Stimulated activated CD4-positive, alpha-beta T cell treated with anti-CD3 and anti-CD28 coated beads, Interleukin-12 subunit alpha, Interleukin-12 subunit beta, amount 100 ng/mL, for 24 hours (primary cell): ENCODE data around the gene BMP4.

Experiments used
- DNase-seq, 2 experiments: peaks; one replicate each; pipeline ENCODE4 v3.0.0-alpha.2; 2020; ENCODE audit warnings: low read depth in 2 of 2

The BMP4 gene

DNA sequence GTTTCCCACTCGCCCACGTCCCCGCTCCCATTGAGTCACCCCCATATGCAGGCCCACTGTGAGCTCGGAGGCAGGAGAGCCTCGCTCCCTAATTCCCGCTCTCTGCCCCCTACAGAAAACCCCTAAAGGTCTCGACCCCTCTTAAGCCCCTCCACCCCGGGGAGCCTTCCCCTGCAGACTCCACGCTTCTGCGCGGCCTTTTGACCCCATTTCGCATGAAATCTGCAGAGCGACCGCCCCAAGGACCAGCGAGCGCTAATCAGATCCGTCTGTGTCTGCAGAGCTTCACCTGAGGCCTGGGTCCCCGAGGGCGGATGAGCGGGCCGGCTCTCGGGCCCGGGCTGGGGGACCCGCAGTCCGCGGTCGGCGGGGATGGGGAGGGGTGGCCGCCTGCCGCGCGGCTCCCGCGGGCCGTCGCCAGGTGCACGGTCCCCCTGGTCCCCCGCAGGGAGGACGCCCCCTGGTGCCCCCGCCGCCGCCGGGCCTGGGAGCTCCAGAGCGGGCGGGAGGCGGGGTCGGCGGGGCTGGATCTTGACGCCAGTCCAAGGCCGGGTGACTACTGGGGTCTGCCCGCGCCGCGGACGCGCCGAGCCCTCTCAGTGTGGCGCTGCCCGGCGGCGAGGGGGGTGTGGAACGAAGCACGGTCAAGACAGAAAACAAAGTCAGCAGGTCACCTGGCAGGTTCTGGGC is 10.1 kb downstream of the BMP4 start:
- no peak for DNase-seq

DNA sequence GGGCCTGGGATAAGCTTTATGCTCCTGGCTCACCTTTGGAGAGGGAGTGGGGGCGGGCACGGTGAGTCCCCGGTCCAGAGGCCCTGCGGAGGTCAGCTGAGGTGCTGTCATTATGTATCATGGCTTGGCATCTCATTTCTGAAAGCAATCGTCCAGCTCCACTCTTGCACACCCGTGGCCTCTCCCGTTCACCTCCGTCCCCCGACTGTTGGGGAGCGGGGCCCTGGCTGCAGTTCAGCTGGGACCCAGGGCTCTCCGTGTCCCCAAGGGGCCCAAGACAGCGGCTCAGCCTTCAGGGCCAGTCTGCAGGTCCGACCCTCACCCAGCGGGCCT is 10.6 kb downstream of the BMP4 start:
- no peak for DNase-seq

DNA sequence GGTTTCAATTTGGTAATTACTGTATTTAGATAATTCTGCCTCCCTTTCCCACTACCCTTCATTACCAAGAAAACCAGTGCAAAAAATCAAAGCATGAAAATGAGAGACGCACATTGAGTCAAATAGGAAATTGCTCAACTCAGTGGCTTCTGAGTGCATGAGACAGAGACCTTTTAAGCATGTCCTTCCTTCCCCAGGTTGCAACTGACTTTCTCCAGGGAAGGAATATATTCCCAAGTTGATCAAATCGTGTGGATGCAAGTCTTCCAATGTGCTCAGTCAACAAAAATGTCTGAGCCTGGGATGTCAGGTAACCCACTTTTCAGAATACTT is 12.9 kb downstream of the BMP4 start:
- no peak for DNase-seq

DNA sequence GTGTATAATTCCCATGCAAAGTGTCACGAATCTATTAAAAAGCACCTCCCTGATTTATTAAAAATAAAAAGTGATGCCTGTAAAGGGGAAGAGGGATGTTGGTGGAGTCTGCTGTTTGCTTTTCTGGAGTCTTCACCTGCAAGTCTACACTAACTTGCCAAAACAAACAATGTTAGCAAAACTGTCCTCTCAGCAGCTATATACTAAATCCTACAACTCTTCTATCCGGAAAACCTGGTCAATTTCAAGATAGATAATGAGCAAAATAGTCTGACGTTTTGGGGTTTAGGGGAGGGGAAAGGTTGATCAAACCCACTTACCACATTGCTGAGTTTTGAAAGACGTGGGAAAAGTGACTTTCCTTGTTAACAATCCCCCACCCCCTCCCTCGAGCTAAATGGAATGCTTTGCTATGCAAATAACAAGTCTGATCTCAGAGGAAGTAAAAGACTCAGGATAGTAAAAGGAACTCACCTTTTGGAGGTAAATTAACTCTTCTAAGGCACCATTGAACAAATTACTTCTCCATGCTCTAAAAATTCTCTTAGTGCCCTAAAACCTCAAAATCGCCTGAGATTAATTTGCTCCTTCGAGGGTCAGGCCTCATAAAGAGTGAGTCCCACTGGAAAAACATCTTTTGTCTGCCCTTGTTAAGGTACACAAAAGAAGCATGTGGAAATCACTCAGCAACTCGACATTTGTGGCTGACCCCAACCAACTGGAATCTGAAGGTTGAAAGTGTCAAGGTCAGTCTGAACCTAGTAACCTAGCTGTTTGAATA is 13.5 kb downstream of the BMP4 start:
- DNase-seq, result no peak

DNA sequence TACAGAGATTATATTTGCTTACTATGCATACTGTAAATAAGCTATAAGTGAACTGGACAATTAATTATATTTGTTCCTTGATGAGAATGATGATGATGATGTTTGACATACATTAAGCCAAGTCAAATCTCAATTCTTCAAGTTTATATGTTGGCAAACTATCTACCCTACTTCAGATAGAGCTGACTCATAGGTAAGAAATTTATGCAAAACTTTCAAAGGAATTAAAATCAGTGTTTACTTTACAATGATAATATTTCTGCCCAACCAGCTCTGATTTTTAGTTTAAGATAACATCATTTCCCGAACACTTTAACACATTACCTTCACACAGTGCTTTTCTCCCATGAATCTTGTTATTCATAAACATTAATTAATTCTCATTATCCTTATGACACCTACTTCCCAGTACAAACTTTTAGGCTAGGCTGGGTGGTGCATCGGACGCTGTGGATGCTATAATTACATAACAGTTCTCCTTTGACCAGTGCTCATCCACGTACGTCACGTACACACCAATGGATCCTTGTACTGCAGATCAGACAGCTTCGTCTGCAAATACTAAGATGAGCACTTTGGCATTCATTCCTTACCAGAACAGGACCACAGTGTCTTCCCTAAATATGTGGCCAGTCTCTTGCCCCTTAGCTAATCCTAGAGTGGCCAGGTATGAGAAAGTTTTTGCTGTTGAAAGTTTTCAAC is 18.3 kb downstream of the BMP4 start:
- no peak for DNase-seq

DNA sequence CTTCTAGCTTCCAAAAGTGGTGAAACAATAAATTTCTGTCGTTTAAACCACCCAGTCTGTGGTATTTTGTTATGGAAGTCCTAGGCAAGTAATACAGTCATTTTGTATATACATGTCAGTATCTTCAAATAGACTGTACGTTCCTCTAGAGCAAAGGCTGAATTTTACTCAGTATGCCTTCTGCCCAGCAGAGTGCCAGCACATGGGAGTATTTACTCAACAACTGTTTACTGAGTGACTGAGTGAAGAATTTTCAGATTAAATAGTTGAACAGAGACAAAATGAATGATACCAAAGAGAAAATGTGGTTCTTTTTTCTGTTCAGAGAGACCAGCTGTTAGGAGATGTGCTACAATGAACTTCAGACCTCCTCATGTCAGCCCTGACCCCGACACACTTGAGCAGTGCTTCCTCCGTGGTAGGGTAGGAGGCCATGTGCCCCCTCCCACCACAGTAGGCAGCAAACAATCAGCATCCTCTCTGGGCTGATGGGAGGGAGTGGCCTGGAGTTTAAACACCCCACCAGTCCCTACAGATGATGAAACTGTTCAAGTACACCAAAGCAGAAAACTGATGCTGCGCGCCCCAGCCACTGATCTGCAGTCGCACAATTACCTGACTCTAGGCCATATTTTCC is 21.7 kb downstream of the BMP4 start:
- no peak for DNase-seq

DNA sequence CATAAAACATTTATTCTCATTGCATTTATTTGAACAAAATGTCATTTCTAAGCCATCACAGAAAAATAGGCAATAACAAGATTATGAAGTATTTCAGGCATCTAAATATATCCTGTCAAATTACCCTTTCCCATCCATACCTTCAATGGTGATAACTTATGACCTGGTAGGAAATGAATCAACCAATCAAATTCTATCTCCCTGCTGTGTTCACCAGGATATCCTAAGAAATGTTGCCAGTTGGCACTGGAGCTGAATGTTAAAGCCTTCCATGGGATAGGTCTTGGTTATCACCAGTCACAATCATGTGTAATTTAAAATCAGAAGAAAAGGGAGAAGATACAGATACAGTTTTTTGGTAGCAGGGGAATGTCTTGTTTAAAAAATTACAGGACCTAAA is 23.7 kb downstream of the BMP4 start:
- DNase-seq, result no peak

DNA sequence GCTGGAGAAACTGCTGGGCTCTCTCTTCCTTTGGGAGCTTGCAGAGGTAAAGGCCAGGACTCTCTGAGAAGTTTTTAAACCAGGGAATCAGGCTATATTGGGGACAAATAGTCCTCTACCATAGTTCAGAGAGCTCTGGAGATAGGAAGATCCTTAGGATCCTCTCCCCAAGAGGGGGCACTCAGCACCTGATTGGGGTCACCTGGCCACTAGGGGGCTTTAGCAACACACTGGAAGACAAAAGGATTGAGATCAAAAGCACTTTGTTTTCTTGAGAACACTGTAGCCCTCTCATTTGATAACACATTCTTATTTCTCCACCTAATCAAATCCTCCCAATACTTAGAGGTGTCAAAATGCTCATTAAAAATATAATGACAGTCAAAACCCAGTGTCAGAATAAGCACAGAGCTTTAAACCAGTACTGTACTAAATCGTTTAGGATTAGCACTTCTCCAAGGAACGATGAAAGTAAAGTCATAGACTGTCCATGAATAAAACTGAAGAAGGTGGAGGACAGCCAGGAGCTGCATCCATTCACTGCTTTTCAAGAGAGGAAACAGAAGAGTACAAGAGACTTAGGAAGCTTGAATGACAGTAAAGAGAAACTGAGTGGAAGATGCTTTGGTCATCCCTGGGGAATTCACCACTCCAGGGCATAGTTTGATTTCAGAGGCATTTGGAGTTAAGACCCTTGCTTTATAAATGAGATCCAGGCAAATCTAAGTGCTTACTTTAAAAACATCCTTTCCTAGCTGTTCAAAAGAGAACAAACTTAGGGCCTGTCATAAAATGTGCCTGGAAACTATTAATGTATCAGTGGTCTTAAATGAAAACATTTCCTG is 26.5 kb downstream of the BMP4 start:
- no peak for DNase-seq

DNA sequence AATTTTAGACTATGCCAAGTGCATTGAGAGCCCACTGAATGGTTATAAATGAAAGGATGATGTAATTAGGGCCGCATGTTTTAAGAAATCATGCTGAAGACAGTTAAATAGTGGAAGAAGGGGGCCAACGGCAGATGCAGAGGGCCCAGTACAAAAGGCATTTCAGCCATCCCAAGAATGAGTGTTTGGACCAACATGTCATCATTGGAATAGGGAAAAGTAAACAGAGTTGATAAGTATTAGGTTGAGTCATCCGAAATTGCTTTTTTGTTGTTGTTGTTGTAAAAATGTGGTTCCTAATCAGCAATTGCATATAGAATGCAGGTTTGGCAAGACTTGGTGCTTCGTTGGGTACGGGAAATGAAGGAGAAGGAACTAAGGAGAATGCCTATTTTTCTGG is 29.5 kb downstream of the BMP4 start:
- DNase-seq, result no peak

DNA sequence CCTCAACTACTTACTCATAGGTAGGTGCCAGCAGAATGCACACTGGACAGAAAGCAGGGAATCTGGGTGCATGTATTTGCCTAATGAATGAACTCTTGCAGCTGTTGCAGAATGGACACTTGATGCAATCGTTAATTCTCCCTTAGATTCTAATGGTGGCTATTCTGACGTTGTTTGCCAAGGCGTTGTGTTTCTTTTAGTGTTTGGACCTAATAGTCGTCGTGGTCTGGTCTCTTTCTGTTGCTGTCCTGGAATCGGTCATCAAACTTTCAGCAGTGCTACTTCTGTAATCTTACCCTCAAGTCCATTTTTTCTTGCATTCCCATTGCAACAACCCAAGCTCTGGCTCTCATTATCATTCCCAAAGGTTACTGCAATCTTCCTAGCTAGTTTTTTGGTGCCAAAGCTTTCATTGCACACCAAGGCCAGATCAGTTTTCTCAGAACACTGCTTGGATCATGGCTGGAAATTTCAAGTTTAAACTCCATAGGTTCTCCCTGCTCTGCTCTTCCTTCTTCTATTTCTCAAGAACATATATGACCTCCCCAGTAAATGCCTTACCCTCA is 31.3 kb downstream of the BMP4 start:
- DNase-seq, result no peak

DNA sequence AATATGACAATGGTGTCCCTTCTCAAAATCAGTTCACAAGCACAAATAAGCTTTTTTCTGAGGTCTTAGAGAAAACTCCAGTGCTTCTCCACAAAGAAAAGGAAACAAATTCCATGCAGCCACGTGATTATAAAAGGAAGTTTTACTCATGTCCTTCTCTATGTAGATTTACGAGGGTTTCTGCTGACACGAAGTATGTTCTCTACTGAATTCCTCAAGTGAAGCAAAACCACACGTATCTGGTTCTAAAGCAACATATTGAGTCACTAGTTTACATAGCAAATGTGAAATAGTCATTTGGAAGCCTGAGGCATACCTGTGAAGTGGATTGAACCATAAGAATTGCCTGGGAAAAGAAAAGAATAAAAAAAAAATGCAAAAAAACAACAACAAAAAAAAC is 31.9 kb downstream of the BMP4 start:
- DNase-seq, result no peak

DNA sequence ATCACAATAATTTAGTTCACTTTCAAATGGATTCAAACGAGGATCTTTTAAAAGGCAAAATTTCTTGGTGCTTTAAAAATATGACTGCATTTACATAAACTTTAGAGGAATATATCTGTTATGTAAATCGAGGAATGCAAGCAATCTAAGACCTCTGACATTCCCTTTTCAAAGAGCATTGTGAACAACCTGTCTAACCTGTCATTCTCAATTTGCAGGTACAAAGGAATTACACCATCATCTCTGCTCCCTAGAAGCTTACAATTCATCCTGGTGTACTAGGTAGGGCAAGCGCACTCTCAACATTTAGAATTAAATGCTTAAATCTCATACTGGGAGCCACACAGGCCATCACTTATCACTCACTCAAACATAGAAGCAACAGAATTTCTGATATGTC is 35.6 kb downstream of the BMP4 start:
- no peak for DNase-seq

DNA sequence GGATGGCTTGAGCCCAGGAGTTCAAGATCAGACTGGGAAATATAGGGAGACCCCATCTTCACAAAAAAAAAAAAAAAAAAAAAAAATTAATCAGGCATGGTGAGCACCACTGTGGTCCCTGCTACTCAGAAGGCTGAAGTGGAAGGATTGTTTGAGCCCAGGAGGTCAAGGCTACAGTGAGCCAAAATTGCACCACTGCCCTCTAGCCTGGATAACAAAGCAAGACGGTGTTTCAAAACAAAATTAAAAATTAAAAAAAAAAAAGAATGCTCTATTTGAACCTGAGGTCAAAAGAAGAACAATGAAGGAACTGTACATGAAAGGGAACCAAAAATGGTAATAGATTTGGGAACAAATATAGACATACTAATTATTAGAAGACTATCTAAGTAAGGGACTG is 40.4 kb downstream of the BMP4 start:
- DNase-seq, result no peak

DNA sequence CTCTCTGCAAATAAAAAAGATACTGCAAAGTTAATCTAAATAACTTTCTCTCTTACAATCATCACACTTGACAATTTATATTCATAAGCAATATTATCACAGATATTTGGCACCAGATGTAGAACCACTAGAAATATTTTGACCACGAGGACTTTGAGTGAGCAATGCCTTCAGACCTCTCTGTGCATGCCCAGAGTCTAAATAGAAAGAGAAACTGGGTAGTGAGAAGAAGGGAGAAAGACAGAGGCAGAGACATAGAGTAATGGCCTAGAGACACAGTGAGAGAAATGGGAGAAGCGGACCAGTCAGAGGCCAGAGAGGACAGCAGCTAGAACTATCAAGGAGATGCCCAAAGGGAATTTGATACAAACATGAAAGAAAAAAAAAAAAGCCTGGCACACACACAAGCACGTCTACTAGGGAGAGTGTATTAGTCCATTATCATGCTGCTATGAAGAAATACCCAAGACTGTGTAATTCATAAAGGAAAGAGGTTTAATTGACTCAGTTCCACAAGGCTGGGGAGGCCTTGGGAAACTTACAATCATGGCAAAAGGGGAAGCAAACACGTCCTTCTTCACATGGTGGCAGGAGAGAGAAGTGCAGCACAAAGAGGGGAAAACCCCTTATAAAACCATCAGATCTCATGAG is 41.1 kb downstream of the BMP4 start:
- no peak for DNase-seq

DNA sequence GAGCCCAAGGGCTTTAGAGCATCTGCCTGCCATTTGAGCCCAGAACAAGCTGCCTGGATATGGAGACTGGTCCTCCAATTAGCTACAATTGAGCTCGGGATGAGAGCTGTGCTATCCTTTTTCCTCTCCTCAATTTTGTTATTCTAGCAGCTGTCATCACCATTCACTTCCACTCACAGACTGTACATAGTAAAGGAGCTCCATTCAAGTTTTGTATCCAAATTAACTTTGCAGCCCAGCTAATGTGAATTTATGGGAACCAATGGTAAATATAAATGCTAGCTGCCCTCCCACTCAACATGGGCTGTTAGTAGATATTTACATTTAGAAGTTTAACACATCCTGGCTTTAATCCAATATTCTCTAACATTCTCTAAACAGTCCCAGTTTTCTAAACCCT is 44.6 kb downstream of the BMP4 start:
- DNase-seq, result no peak

DNA sequence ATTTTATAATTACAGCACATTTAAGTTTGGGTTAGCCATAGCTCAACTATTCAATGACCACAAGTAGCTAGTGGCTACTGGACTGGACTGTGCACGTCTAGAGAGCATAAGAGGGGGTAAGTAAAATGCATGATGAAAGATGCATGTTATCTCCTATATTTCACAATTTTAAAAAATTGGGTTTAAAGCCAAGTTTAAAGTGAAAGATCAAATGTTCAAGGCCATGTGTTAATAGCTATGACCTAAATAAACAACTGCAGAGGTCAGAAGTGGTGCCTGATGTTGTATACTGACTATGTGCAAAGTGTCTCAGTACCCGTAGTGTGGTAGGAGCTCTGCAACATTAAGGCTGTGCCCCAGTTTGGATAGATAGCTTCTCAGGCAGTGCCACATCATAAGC is 48.2 kb downstream of the BMP4 start:
- no peak for DNase-seq

DNA sequence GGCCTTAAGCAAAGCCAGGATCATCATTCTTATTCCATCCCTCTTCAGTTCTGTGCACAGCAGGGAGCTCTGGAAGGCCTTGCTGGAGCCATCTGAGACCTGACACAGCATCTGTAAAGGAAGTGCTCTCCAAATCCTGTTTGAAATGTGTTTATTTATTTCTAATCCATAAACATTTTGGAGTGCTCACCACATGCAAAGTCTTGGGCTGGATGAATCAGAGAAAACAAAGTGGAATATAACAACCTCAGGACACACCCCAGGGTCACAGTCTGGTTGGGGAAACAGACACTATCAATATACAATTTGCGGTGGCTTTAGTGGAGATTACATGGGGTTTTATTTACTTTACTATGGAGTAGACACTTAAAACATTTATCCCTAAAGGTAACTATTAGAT is 54.3 kb downstream of the BMP4 start:
- DNase-seq, result no peak

DNA sequence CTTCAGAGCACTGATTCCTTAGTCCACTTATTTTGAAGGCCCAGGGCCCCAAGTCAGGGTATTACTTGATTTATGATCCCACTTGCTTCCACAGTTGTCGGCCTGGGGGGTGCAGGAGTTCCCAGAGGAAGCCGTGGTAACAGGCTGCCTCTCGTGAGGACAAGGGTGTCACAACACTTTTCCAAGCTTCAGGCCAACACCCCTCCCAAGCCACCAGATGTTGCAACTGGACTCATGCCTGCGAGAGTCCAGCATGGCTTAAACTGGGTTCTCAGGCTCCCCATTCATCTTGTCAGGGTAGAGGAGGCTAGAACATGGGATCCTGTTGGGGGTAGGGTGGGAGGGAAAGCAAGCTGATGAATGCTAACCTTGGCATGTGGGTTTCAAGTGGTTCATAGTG is 56.1 kb downstream of the BMP4 start:
- no peak for DNase-seq
